Glomerular endothelial cell (primary cell): ENCODE data around the gene ATG16L1. TPM values are rescaled to one million over a fixed set of nuclear protein-coding genes. Genes with fewer than 3 reads are reported as not detected.

Experiments
- DNase-seq: peaks from one replicate; pipeline ENCODE4 v3.0.0-alpha.2; 2011; ENCODE audit warnings: low read depth, low spot score; ENCODE audit errors: extremely low read depth
- total RNA-seq: library from RNA; depleted of rRNA; stranded (reverse); fragments of >200 nt; gene quantifications from 2 replicates; pipeline ENCODE4 v1.2.3, GENCODE V29; 2015

The ATG16L1 gene
- total RNA-seq, 1 donor from 2014 or later: 21.9 TPM

DNA sequence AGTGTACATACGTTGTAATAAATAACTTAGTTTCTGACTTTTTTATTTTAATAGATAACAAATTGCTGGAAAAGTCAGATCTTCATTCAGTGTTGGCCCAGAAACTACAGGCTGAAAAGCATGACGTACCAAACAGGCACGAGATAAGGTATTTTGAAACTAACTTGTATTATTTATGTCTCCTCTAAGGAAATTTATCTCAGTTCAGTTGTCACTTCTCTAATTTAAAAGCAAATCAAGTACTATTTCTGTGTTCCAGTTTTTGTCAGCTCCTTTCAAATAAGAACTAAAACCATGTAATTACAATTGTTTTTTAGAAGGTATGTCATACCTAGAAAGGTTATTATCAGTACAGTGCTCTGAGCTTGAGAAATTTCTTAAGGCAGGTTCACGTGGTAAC lies 4.6 kb downstream of the ATG16L1 start:
- no peak for DNase-seq

DNA sequence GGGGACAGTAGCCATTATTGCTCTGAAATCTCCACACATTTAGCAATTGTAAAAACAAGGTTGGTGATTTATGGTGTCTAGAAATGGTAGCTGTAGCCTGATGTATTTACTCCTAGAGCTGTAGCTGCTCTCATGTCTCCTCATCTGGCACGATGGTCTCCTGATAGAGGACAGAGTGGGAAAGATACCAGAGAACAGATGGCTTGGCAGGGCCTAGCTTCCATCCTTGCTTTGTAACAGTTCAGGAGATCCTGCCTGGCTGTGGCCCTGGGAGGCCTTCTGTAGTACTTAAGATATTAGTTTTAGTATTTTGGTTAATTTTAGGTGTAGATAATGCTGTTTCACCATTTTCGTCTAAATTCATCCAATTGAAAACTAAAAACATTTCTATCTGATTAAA lies 6.7 kb downstream of the ATG16L1 start:
- no peak for DNase-seq

DNA sequence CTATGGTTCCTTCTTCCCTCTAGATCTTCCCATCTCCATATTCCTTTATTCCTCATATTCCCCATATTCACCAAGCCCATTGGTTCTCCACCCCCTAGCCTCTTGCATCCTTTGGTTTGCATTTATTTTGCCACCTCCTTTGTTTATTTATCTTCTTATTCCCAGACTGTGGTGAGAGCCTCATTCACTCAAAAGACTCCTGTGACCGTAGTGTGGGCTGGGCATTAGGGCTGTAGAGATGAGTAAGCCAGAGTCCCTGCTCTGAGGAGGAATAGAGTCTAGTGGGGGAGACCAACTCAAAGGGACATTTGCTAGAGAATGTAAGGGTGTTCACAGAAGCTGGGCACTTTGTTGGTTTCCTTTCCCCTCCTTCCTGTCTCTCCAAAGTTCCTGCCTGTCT lies 8.3 kb downstream of the ATG16L1 start:
- DNase-seq: no peak

DNA sequence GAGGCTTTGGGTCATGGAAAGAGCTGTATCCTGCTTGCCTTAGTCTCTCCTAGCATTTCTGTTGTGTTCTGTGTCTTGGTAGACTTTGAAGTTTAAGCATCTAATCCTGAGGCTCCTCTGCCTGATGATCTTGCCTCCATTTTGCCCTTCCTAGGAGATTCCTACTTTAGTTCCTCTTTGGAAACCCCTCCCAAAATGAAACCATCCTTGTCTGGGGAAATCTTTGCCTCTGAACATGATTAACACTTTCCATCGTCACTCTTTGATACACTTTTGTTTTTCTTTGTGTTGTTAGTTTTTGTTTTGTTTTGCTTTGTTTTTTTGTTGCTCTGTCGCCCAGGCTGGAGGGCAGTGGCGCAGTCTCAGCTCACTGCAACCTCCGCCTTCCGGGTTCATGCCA lies 9.2 kb downstream of the ATG16L1 start:
- no peak for DNase-seq

DNA sequence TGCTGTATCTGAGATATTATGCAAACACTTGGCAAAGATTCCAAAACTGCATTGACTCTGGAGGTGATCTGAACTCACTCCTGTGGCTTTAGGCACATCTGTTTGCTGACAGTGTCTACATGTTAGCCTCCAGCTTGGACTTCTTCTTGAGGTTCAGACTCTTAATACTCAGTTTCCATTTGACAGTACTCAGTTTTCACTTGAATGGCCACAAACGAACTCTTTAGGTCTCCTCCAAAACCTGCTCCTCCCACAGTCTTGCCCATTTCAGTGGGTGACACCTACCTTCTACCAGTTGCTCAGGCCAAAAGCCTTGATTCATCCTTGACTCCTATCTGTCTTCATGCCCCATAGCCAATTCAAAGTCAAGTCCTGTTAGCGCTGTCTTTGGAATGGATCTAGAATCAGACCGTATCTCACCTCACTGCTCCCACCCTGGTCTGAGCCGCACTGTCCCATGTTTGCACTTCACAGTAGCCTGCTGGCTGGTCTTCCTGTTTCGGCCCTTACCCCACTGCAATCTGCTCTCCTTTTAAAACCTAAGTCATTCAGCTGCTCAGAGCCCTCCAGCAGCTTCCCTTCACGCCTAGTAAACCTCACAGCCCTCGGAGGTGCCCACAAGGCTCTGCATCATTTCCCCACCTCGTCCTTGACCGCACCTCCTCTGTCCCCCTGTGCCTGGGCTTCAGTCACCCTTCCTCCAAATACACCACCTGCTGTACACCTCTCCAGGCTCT lies 10.5 kb downstream of the ATG16L1 start:
- no peak for DNase-seq

DNA sequence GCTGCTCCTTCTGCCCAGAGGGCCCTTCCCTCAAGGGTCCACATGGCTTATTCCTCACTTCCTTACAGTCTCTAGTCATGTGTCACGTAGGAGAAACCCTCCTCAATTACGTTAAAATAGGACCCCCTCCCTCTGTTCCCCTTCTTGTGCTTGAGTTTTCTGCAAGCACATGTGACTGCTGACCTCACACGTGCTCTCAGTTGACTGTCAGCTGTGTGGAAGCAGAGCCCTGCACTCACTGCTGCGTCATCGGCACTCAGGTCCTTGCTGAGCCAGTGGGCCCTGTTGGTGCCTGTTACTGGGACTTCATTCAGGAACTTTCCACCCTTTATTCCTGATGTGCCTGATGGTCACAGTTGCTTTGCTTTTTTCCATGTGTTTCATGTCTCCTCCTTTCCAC lies 11.1 kb downstream of the ATG16L1 start:
- DNase-seq: no peak

DNA sequence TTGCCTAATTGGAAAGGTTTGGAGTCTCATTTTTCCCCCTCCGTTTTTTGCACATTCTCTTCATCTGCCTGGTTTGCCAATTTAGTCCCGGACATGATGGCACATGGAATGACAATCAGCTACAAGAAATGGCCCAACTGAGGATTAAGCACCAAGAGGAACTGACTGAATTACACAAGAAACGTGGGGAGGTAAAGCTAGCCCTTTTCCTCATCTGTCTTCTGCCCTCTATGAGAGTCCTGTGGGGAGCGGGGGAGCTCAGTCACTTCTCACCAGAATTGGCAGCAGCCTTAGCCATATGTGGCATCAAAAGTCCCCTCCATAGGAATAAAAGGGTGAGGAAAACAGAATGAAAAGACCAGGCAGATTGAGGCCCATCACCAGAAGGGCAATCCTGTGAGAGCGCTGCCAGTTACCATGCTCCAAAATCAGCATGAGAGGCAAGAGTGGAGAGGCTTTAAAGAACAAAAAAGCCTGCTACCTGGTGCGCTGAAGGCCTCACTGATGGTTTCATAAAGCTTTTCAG lies 11.6 kb downstream of the ATG16L1 start:
- no peak for DNase-seq

DNA sequence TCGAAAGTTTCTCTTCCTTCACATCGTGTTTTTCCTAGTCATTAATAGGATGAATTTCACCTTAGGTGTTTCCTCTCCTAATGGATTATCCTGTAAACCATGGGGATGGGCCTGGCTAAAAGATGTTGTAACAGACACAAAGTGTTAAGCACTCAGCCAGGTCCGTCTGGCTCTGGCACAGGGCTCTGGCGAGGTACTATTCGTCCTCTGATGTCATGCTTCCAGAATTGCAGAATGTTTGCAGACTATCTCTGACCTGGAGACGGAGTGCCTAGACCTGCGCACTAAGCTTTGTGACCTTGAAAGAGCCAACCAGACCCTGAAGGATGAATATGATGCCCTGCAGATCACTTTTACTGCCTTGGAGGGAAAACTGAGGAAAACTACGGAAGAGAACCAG lies 13.2 kb downstream of the ATG16L1 start:
- DNase-seq: no peak

DNA sequence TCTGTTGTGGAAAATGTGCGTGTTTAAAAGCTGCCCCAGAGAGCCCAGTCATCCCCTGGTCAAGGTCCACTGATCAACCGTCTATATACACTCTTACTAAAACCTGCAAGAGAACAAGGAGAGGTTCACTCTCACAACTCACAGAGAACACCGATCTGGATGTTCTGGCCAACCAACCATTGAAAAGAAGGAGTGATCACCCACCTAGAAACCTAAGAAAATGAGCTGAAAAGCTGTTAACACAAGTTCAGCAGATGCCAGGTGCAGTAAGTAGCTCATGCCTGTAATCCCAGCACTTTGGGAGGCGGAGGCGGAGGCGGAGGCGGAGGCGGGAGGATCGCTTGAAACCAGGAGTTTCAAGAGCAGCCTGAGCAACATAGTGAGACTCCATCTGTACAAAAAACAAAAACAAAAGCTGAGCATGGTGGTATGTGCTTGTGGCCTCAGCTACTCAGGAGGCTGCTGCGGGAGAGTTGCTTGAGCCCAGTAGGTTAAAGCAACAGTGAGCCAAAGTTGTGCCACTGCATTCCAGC lies 14.5 kb downstream of the ATG16L1 start:
- DNase-seq: no peak

DNA sequence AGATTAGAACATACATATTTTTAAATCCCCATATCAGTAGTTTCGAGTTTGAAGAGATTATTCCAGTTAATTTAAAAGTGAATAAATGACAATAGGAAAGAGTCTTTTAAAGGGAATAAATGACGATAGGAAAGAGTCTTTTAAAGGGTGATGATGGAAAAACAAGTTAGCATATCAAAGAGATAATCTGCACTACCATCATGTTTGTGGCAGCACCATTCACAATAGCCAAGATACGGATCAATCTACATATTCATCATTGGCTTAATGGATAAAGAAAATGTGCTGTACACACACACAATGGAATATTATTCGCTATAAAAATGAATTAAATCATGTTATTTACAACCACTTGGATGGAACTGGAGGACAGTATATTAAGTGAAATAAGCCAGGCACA lies 15.0 kb downstream of the ATG16L1 start:
- no peak for DNase-seq

DNA sequence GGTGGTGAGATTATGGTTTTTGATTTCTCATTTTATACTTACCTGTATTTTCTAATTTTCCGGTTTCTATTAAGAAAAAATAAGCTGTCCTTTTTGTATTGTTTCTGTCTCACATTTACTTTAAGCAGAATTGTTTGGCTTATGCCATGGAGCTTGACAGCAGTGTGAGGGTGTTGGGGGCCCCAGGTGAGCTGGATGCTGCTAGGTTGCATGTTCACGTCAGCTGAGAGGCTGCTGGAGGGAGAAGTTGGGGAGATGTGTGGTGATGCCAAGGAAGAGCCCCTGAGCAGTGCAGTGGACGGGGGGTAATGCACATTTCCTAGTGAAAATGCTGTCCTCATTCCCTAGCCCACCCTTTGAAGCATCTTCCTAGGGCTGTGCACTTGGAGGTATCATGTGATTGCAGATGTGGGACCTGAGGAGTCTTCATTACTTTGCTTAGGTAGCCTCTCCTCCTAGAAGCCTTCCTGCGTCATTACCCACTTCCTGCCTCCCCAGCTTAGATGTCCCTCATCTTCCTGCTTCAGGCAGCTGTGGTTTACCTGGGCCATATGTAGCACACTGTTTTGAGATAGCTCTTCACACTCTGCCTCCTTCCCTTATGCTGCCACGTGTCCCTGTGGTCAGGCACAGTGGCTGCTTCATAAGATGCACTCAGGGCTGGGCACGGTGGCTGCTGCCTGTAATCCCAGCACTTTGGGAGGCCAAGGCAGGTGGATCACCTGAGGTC lies 16.2 kb downstream of the ATG16L1 start:
- DNase-seq: no peak

DNA sequence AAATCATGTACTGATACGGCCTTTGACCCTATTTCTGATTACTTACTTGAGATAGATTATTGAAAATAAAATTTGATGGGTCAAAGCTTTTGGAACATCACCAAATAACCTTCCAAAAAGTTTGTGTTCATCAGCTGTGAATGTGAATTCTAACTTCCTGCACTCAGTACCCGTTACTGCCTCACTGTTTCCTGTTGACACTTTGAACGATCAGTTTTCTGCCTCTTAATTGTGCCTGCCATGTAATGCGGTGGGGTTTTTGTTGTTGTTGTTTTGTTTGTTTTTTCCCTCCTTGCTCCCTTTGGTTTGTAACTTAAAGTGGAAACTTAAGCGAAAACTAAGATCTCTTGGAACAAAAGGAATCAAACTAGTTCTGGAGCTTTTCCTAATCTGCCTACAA lies 18.9 kb downstream of the ATG16L1 start:
- no peak for DNase-seq

DNA sequence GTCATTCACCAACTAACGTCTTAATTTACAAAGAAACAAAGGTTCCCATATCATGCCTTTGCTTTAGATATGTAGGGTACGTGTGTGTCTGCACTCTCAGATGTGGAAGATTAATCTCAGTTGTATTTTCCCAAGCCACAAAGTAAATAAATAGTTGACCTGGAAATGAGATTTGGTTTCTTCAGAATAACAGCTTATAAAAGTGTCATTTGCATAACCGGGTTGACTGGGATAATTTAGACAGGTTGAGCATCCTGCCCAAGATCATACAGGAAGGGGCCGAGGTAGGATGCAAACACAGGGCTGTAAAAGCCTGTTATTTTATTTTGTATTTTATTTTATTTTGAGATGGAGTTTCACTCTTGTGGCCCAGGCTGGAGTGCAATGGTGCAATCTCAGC lies 19.5 kb downstream of the ATG16L1 start:
- no peak for DNase-seq

DNA sequence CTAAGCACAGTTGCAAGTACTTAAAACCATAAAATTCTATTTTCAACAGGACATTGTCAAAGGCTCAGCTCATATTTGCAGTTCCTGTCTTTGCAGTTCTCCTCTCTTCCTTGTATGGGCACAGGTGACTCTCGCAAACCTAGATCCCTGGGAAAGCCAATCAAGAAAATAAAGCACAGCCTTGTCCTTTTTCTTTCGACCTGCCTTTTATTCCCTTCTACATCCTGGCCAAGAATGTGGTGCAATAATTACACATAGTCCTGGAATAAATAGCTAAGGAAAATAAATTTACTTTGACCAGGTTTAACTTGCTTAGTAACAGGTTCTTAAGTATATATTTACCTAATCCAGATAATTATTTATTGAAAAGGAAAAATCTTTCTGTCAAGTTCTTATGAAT lies 20.2 kb downstream of the ATG16L1 start:
- DNase-seq: no peak

DNA sequence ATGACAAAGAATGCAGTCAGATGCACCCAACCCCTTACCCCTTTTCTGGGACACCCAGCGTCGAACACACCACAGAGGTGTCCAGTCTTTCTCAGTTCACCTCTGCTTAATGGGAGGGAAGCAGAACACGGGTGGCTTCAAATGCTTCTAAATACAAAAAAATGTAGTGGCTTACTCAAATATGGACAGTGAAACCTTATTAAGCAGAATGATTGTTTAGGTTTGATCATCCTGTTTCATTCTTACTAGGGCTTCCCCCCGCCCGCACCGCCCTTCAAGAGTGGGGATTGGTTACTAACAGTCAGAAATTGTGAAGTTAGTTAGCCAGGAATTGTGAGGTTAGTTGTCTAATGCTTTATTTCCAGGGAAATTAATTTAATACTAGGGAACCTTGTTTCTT lies 21.6 kb downstream of the ATG16L1 start:
- DNase-seq: no peak

DNA sequence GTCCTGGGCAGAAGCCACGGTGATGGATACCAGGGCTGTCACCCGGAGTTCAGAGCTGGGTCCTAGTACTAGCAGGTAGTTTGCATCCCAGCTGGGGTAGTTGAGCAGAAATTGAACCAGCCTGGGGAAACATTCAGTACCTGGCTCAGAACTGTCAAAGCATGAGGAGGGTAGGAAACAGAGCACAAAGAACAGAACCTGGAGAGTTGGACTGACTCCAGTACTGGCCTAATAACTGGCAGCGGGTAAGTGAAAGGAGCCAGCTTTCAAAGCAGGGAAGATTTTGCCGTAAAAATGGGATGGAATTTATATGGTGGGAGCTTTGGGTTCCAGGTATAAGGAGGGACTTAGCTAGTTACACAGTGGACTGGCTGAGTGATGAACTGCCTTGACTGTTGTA lies 23.8 kb downstream of the ATG16L1 start:
- no peak for DNase-seq

DNA sequence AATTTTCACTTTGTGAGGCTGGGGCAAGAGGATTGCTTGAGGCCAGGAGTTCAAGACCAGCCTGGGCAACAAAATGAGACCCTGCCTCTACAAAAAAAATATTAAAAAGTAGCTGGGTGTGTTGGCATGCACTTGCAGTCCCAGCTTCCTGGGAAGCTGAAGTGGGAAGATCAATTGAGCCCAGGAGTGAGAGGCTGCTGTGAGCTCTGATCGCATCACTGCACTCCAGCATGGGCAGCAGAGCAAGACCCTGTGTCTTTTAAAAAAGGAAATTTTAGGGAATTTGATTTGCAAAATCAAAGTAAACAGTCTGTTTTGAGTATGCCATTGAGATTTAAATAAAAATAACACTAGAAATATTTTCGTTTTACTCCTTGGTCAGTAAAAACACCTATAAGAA lies 27.4 kb downstream of the ATG16L1 start:
- no peak for DNase-seq

DNA sequence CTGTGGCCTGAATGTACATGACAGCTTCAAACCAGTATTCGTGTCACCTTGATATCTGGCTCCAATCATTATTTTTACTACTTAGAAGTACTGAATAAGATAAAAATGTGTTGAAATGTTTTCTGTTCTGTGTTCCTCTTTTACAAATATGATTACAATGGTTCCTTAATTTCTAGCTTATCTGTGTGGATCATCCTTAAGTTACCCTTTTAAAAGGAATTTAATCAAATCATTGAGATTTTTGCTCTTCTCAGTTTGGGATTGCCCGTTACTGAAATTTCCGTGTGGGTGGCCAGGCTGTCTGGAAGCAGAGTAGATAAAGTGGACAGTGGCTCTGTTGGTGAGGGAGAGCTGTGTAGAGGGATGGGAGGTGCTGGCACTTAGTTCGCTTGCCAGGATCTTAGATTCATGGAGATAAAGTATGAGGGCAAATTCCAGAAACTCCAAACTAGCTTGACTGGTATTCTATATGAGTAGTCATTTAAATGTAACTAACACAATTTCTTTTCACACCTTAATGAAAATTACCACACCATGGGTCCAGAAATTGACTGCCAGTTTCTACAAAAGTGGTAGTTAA lies 28.7 kb downstream of the ATG16L1 start:
- no peak for DNase-seq

DNA sequence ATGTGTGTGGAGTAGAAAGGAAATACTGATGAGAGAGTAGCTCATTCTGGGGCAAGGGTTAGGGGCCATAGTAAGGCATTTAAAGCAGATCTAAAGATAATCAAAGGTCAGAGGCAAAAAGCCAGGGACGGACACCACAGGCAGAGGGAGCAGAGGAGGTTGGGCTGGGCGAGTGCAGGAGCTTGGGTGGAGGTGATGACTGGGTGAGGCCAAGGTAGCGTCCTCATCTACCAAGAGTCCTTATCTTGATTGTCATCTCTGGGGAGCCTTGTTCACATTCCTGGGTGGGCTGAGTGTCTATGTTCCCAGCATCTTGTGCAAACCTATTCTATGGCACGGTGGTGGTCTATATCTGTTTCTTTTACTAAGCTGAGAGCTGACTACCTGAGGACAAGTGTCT lies 30.1 kb downstream of the ATG16L1 start:
- no peak for DNase-seq

DNA sequence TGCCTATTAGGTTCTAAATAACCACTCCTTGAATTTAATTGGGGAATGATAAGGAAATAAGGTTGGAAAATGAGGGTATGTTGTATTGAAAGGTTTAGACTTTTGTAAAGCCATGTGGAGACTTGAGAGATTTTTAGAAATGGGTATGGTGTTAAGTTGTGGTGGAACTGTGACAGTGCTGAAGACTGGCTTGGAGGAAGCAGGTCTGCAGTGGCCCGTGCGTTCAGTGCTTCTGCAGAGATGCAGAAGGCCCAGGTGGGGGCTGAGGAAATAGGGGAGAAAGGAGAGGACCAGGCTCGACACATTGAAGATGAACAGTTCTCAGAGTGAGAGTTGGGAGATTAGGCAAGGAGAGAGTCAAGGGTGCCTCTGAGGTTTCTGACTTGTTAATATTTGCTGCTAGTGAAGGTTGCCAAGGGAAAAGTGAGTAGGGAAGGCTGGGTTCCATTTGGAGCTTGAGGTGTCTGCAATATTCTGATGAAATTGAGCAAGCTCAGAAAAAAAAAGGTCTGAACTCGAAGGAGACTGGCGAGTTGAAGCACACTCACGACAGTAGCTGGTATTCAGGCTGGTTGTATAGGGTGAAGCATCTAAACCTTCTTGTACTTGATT lies 30.6 kb downstream of the ATG16L1 start:
- DNase-seq: no peak

DNA sequence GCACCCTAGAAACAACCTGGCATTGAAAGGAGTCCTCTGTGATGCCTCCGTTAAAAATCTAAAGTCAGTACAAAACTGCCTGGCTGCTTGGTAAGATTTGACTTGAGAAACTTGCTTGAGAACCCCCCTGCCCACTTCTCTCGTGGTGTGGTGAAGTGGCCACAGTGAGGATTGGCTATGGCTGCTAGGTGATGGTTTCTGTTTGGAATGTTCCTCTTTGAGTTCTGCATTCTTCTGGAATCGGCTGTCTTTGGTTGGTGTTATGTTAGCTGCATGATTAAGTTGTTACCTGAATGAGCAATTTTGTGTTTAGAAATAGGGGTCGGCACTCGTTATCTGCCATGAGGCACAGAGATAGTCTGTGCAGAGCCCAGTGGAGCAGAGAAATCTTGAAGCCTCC lies 34.4 kb downstream of the ATG16L1 start:
- no peak for DNase-seq
